PFSK-1 (cell line): ENCODE results near the gene PRKN.

ENCODE experiments used
- POLR2AphosphoS5 ChIP-seq: IDR thresholded peaks from 2 replicates; pipeline ENCODE4 v1.6.1; 2012; ENCODE audit warnings: low read depth, mild to moderate bottlenecking, control low read depth, low read length, moderate library complexity
- SIN3A ChIP-seq: IDR thresholded peaks from 2 replicates; pipeline ENCODE4 v1.6.1; 2012; ENCODE audit warnings: mild to moderate bottlenecking, low read length, moderate library complexity, borderline replicate concordance; ENCODE audit not compliant: insufficient read depth
- TAF1 ChIP-seq: IDR thresholded peaks from 2 replicates; pipeline ENCODE4 v1.6.1; 2012; ENCODE audit warnings: low read length, control low read depth, borderline replicate concordance; ENCODE audit not compliant: insufficient read depth

DNA sequence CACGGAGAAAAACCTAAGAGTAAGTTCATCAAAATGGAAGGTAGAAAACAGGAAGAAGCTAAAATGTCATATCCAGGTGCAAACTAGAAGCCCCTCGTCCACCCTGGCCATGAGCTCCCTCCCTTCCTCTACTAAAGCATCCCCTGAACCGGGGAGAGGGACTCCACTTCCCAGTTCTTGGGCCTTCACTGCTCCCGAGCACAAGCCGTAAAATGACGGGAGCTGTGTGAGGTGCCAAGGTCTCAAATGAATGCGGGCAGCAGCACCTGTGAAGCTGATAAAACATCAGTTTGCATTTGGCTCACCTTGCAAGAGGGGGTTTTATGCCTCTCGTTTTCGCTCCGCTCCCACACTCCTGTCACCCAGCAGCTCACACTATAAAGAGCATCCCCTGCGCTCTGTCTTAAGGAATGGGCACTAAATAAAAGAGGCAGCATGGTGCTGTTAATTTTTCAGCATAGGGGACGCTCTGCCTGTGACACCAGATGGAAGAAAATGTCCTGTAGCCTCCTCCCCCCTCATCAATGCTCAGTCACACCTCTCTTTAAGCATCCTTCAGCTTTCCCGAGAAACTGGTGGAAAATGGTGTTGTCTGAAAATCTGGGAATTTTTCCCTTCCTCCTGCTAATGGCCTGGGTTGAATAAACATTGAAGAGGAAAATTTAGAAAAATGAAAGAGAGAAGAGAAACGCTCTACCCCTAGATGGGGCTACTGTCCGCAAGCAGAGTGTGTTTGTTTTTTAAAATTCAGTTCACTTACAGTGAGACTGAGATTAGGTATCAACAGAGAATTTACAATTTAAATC lies 890.7 kb downstream of the PRKN start:
- TF ChIP-seq POLR2AphosphoS5 (no peak), SIN3A (no peak), TAF1 (no peak)
